ENCODE measurements around the gene PPP2R5B.
A peak's percentile ranks its signal among the peaks of the same experiment; 100 is the strongest.
"Not testable (repeated sequence)": the region's sequence is repeated elsewhere in the genome, so short reads cannot be mapped to it uniquely, and the experiment has no call there.

PPP2R5B gene

DNA sequence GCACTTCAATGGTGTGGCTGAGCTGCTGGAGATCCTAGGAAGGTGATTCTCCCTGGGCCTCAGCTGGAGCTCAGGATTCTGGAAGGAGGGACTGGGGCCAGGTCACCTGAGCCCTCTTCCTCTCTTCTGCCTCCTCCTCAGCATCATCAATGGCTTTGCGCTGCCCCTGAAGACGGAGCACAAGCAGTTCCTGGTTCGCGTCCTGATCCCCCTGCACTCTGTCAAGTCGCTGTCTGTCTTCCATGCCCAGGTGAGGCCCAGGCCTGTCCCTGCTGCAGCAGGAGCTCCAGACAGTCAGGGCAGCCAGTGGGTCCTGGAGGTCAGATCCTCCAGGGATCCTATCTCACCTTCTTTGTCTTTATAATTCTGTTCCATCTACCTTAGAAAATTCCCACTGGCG lies 5.9 kb downstream of the PPP2R5B start:
- no peak for DNase-seq

- DNase-seq, result no peak
Observed at GRCh38 chr11:64931290-64931689, 6.8 kb downstream of the PPP2R5B start.

DNA sequence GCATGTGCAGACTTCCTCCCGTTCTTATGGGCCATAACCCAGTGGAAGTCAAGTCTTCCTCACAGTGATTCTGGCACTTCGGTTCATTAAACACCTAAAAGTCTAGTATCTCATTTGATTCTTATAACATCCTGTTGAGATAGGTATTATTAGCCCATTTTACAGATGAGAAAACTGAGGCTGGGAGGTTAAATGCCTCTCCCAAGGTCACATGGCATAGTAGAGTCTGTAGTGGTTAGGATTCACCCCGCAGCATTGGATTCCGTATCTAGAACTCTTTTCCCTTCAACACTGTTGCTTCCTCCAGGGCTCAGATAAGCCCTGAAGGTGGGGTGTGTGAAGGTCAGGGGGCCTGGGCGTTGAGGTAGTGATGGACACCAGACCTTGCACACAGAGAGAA lies 7.8 kb downstream of the PPP2R5B start:
- no peak for DNase-seq

GRCh38 chr11:64933213-64933934 lies 8.9 kb downstream of the PPP2R5B start:
- no peak for DNase-seq

GRCh38 chr11:64933935-64934681 lies 9.6 kb downstream of the PPP2R5B start:
- no peak for DNase-seq

DNA sequence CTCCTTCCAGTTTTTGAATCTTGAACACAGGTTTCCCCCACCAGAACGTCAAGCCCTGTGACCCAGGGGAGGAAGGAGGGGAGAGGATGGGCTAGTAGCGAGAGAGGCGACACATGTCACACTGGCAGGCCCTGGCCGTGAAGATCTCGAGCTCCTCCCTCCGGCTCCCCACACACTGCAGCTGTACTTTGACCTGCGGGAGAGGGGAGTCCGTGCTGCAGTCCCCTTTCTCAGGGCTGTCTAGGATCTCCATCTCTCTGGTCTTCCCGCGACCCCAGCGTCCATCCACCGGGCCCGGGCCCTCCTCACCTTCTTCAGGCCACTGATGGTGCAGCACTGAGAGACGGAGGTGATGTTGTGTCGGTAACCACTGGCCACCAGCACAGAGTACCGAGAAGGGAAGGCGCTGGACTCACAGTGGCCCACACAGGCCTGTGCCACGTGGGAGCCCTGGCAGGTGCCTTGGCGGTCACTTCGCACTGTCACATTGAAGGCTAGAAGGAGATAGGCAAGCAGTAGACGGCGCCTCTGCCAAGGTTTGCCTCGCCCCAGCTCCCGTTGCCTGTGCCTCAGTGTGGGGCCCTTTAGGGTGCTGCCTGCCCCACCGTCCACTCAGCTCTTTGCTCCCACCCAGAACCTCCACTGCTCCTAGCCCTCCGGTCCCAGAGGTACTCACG lies 10.3 kb downstream of the PPP2R5B start:
- no peak for DNase-seq

GRCh38 chr11:64935359-64936081 lies 11.0 kb downstream of the PPP2R5B start, which contains the start of gene GPHA2:
Gene GPHA2 (minus strand): TSS chr11:64935893. CDS start chr11:64935460, 433 bp downstream.
- no peak for DNase-seq

DNA sequence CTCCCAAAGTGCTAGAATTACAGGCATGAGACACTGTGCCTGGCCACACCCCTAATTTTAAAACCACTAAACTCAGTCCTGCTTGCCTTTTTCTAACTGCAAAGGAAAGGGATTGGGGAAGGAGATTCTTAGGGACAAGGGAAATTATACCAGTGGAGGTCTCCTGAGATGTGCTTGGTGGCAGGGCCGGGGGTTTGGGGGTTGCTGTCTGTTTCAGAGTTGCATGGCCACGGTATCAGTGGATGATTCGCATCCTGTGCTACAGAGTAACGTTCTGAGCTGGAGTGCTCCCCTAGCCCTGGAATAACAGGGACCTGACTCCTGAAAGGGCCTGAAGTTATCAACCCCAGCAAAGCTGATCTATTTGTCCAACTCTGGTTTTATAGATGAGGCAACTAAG lies 12.1 kb downstream of the PPP2R5B start:
- no peak for DNase-seq

GRCh38 chr11:64947208-64947814 lies 22.8 kb downstream of the PPP2R5B start:
- DNase-seq, result no peak

GRCh38 chr11:64951529-64951928 lies 27.0 kb downstream of the PPP2R5B start:
- DNase-seq, result no peak

GRCh38 chr11:64954201-64954600 lies 29.7 kb downstream of the PPP2R5B start:
- no peak for DNase-seq

DNA sequence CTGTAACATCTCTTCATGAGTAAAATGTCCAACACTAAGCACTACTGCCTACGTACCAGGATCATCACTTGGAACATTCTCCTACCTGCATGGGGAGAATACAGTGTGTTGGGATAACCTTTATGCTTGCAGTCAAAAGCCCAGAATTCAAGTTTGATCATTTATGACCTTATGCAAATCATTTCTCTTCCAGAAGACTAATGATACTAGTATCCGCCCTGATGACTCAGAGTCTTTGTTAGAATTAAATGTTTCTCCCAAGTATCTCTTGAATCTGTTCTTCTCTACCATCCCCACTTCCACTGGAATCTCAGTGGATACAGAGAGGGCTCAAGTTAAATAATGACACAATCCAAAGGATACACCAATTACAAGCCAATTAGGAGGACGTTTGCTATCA lies 35.0 kb downstream of the PPP2R5B start:
- no peak for DNase-seq

DNA sequence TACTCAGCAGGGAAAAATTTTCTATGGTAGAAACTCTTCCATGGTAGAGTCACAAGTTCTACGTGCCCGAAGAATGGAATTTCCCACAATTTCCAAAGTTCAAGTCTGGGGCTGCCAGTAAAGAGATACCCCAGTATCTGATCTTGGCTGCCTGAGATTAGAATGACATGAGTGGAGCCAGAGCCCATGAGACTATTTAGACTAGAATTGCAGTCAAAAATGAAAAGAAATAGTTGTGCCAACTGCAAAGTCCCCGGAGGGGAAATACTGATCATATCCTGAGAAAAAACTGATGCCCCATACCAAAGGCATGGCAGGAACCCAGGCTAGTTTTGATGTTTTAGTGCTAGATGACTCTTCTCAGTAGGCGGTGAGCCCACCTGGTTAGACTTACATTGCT lies 36.2 kb downstream of the PPP2R5B start:
- no peak for DNase-seq

GRCh38 chr11:64963072-64963631 lies 38.7 kb downstream of the PPP2R5B start:
- no peak for DNase-seq

GRCh38 chr11:64967375-64967774 lies 42.9 kb downstream of the PPP2R5B start:
- no peak for DNase-seq

- DNase-seq, result no peak
Observed at GRCh38 chr11:64969209-64969608, 44.7 kb downstream of the PPP2R5B start.

- DNase-seq, result no peak
Observed at GRCh38 chr11:64970731-64971151, 46.3 kb downstream of the PPP2R5B start.

DNA sequence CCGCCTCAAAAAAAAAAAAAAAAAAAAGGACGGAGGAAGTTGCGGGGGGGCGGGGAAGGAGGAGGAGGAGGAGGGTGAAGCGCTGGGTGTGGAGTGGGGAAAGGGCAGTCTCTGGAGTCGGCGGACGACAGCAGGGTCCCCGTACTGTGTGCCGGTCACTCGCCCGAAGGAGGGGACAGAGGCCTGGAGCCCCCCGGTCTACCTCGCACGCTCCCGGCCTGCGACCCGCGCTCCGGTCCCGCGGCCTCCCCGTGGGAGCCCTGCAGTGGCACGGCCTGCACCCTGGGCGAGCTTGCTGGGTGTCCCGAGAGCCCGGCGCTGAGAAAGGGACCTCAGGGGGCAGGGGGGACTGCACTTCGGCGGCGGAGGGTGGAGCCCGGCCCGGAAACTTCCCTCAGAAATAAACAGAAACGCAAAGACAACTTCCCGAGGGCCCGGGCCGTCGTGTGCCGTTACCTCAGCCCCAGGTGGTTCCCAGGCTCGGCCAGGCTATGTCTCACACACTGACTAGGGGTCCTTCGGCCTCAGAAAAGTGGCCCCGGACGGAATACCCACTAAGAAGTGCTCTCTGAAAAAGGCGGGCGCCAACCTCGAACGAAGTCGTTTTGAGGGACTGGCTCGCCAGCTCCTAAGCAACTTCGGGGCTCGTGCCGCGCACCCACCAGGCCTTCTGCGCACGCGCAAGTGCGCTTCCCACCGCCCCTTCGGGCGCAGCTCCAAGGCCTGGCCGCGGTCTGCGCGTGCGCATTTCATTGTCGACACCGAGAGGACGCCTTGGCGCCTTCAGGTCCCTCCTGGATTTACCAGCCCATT lies 47.1 kb downstream of the PPP2R5B start, which contains the start of gene MAJIN:
Gene MAJIN (minus strand): TSS at position 688 of the 813 bp plus-strand sequence. CDS start 12,703 bp downstream, outside the sequence.
- DNase-seq, result peak; percentile 85

DNA sequence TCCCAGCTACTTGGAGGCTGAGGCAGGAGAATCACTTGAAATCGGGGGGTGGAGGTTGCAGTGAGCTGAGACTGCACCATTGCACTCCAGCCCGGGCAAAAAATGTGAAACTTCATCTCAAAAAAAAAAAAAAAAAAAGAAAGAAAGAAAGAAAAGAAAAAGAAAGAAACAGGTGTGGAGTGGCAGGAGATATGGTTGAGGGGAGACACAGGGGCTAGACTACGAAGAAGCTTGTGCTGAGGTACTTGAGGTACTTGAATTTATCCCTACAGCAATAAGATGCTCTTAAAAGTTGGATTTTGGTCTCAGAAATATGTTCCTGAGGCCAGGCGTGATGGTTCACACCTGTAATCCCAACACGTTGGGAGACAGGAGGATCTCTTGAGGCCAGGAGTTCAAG lies 49.6 kb downstream of the PPP2R5B start:
- no peak for DNase-seq

- DNase-seq, result no peak
Observed at GRCh38 chr11:64976651-64977050, 52.2 kb downstream of the PPP2R5B start.

GRCh38 chr11:64983339-64983738 lies 58.9 kb downstream of the PPP2R5B start:
- DNase-seq, result not testable (repeated sequence)
